Measurements from ENCODE around the gene TCF3. TPM values are rescaled to one million over a fixed set of nuclear protein-coding genes. Genes with fewer than 3 reads are reported as not detected.
A peak's percentile ranks its signal among the peaks of the same experiment; 100 is the strongest.

The TCF3 gene
- total RNA-seq, 1 experiment from 2014 or later: 304 TPM

GRCh38 chr19:1619094-1619439, 33.3 kb downstream of the TCF3 start:
- Histone ChIP-seq H2BK120ac (ENCODE audit: low read depth, low read length, poor library complexity, severe bottlenecking) (no peak overlapping the region), H4K91ac (ENCODE audit: insufficient read length, low read depth, low read length) (no peak overlapping the region), H3K18ac (ENCODE audit: insufficient read length, low read depth, low read length) (no peak overlapping the region), H2BK20ac (ENCODE audit: low read depth, low read length, poor library complexity, severe bottlenecking) (no peak overlapping the region), H4K8ac (replicated peaks; ENCODE audit: insufficient read length, low read depth, low read length) (no peak overlapping the region), H3K23ac (ENCODE audit: insufficient read length, low read depth, low read length) (no peak overlapping the region), H3K56ac (ENCODE audit: insufficient read length, low read depth, low read length) (no peak overlapping the region), H3K4ac (ENCODE audit: low read depth, low read length) (no peak overlapping the region), H3K4me2 (ENCODE audit: insufficient read depth, insufficient read length, low read length) (no peak overlapping the region), H2BK12ac (ENCODE audit: insufficient read length, low read depth, low read length) (no peak overlapping the region), H3K14ac (ENCODE audit: insufficient read depth, low read length) (no peak overlapping the region), H2BK15ac (ENCODE audit: low read depth, low read length) (no peak overlapping the region), H4K20me1 (ENCODE audit: control insufficient read depth, insufficient read depth, insufficient read length) (no peaks in the 10 kb centered on the region), H2AFZ (ENCODE audit: low read length) (no peak overlapping the region), H3K27ac (ENCODE audit: insufficient read length, low read depth, low read length) (no peak overlapping the region), H3K79me2 (ENCODE audit: insufficient read depth, low read length) (no peaks in the 10 kb centered on the region), H3K23me2 (ENCODE audit: insufficient read length, low read depth, low read length, poor library complexity, severe bottlenecking) (no peaks in the 10 kb centered on the region), H2AK5ac (ENCODE audit: insufficient read length, low read length) (no peak overlapping the region), H3K9me3 (ENCODE audit: control insufficient read depth, low read depth, low read length) (no peaks in the 10 kb centered on the region), H3K27me3 (ENCODE audit: insufficient read depth, low read length) (no peaks in the 10 kb centered on the region), H3K9ac (ENCODE audit: extremely low read depth, insufficient read length, low read length) (no peak overlapping the region), H3T11ph (ENCODE audit: low read length) (no peak overlapping the region), H3K4me1 (ENCODE audit: insufficient read depth, low read length) (no peaks in the 10 kb centered on the region), H3K79me1 (ENCODE audit: insufficient read depth, low read depth, low read length, poor library complexity, severe bottlenecking) (peaks cover 4% of the 10 kb centered on the region), H4K5ac (ENCODE audit: insufficient read length, low read depth, low read length) (no peak overlapping the region), H2BK5ac (ENCODE audit: insufficient read length, low read length) (no peak overlapping the region)
- TF ChIP-seq, protein P1, sequence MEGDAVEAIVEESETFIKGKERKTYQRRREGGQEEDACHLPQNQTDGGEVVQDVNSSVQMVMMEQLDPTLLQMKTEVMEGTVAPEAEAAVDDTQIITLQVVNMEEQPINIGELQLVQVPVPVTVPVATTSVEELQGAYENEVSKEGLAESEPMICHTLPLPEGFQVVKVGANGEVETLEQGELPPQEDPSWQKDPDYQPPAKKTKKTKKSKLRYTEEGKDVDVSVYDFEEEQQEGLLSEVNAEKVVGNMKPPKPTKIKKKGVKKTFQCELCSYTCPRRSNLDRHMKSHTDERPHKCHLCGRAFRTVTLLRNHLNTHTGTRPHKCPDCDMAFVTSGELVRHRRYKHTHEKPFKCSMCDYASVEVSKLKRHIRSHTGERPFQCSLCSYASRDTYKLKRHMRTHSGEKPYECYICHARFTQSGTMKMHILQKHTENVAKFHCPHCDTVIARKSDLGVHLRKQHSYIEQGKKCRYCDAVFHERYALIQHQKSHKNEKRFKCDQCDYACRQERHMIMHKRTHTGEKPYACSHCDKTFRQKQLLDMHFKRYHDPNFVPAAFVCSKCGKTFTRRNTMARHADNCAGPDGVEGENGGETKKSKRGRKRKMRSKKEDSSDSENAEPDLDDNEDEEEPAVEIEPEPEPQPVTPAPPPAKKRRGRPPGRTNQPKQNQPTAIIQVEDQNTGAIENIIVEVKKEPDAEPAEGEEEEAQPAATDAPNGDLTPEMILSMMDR (conservative IDR thresholded peaks at IDR 0.05): no peak
- no peaks in the 10 kb centered on the region for H3K9me3 Mint-ChIP-seq
- H3K27me3 Mint-ChIP-seq (ENCODE audit: low read depth): no peaks in the 10 kb centered on the region
- DNase-seq: no peak
- H3K27ac Mint-ChIP-seq: 0 out of 7 replicates have a peak overlapping the region, but pooled peaks of 1 of the 3 experiments have one; percentile 86
- WGBS (ENCODE audit: extremely low coverage, insufficient read length, low lambda C conversion rate): no CpG with 5 or more reads among the region's 26 CpGs
- peaks cover 5 to 19% of the 10 kb centered on the region in 2 experiments for H3K4me1 Mint-ChIP-seq
- no peak overlapping the region for H3K4me3 Mint-ChIP-seq
- peaks cover 44 to 76% (median 76%) of the 10 kb centered on the region in 3 experiments; a peak in 6 of 7 replicates for H3K36me3 Mint-ChIP-seq (ENCODE audit: insufficient read depth in 1 of 3, low read depth in 3 of 3)

Measured in H9 (cell line).